ENCODE measurements around the gene CAVIN3. TPM values are rescaled to one million over a fixed set of nuclear protein-coding genes. Genes with fewer than 3 reads are reported as not detected.
A peak's percentile ranks its signal among the peaks of the same experiment; 100 is the strongest.

CAVIN3 gene
- total RNA-seq, 2 experiments from 2014 or later = 13.3 to 15.9 TPM

GRCh38 chr11:6321961-6322362 is 1.7 kb upstream of the CAVIN3 start:
- Mint-ChIP-seq H3K27ac (peak overlapping the region; percentile 80), H3K9me3 (no peaks in the 10 kb centered on the region), H3K36me3 (ENCODE audit: low read depth) (peaks cover 3% of the 10 kb centered on the region), H3K27me3 (peaks cover 35% of the 10 kb centered on the region), H3K4me1 (ENCODE audit: low read depth) (peaks cover 39% of the 10 kb centered on the region), H3K4me3 (peak overlapping the region; percentile 5)
- intact Hi-C loops (cut with micrococcal nuclease) = loop anchor here (1.0 kb wide), 1 partner anchor 31 kb away; no protein-coding TSS in a partner anchor
- POLR2A ChIA-PET = interaction anchor here (0.6 to 0.9 kb wide), 3 partner anchors 18 to 92 kb away, joined by 3 to 4 read pairs (median 3); no protein-coding TSS in a partner anchor
- CTCF ChIA-PET = interaction anchor here (1.7 to 7.5 kb wide), 2 partner anchors 30 to 41 kb away, joined by 10 to 53 read pairs; no protein-coding TSS in a partner anchor
- DNase-seq (peak; percentile 35), ATAC-seq (peak; percentile 50)
- TF ChIP-seq CTCF (IDR thresholded peaks at IDR 0.05) = no peak

- peaks cover 3% of the 10 kb centered on the region for H3K36me3 Mint-ChIP-seq (ENCODE audit: low read depth)
- peak overlapping the region; percentile 80 for H3K27ac Mint-ChIP-seq
- intact Hi-C loops (cut with micrococcal nuclease) = loop anchor here (1.0 kb wide), 1 partner anchor 32 kb away; no protein-coding TSS in a partner anchor
- no peak for DNase-seq
- peaks cover 39% of the 10 kb centered on the region for H3K4me1 Mint-ChIP-seq (ENCODE audit: low read depth)
- ChIA-PET CTCF (interaction anchor here (1.7 to 7.5 kb wide), 3 partner anchors 31 to 58 kb away, joined by 4 to 53 read pairs (median 10); no protein-coding TSS in a partner anchor), POLR2A (interaction anchor here (0.6 to 0.9 kb wide), 2 partner anchors 46 to 91 kb away, joined by 3 read pairs; no protein-coding TSS in a partner anchor)
- no peaks in the 10 kb centered on the region for H3K9me3 Mint-ChIP-seq
- peaks cover 34% of the 10 kb centered on the region for H3K27me3 Mint-ChIP-seq
- no peak for ATAC-seq
- TF ChIP-seq CTCF (IDR thresholded peaks at IDR 0.05) = no peak
- peak overlapping the region; percentile 8 for H3K4me3 Mint-ChIP-seq
These were observed 1.1 kb upstream of the CAVIN3 start for GRCh38 chr11:6321356-6321755.

GRCh38 chr11:6319704-6320410 is 444 bp downstream of the CAVIN3 start:
- Mint-ChIP-seq H3K36me3 (ENCODE audit: low read depth) (peaks cover 3% of the 10 kb centered on the region), H3K27ac (peak overlapping the region; percentile 80), H3K9me3 (no peaks in the 10 kb centered on the region), H3K4me3 (peak overlapping the region; percentile 69), H3K4me1 (ENCODE audit: low read depth) (peaks cover 45% of the 10 kb centered on the region), H3K27me3 (peaks cover 42% of the 10 kb centered on the region)
- peak; percentile 38 for DNase-seq
- ChIA-PET POLR2A (interaction anchor here (0.8 to 1.2 kb wide), 3 partner anchors 34 to 162 kb away, joined by 3 to 4 read pairs (median 3); partner anchors contain the start of genes ARFIP2 and TIMM10B), CTCF (interaction anchor here (1.1 to 6.2 kb wide), 9 partner anchors 12 to 83 kb away, joined by 3 to 82 read pairs (median 4); no protein-coding TSS in a partner anchor)
- peak; percentile 17 for ATAC-seq
- no peak for TF ChIP-seq CTCF (IDR thresholded peaks at IDR 0.05)
- intact Hi-C loops (cut with micrococcal nuclease) = loop anchor here (5.0 kb wide), 1 partner anchor 298 kb away; no protein-coding TSS in a partner anchor

- DNase-seq = no peak
- intact Hi-C loops (cut with micrococcal nuclease) = loop anchor here (5.0 kb wide), 1 partner anchor 297 kb away; no protein-coding TSS in a partner anchor
- peak overlapping the region; percentile 69 for H3K4me3 Mint-ChIP-seq
- peaks cover 3% of the 10 kb centered on the region for H3K36me3 Mint-ChIP-seq (ENCODE audit: low read depth)
- CTCF ChIA-PET = interaction anchor here (1.1 to 6.2 kb wide), 10 partner anchors 8 to 82 kb away, joined by 3 to 82 read pairs (median 5); no protein-coding TSS in a partner anchor
- peaks cover 42% of the 10 kb centered on the region for H3K27me3 Mint-ChIP-seq
- no peaks in the 10 kb centered on the region for H3K9me3 Mint-ChIP-seq
- H3K27ac Mint-ChIP-seq = peak overlapping the region; percentile 80
- no peak for TF ChIP-seq CTCF (IDR thresholded peaks at IDR 0.05)
- POLR2A ChIA-PET = interaction anchor here (0.8 to 1.3 kb wide), 4 partner anchors 34 to 162 kb away, joined by 3 to 4 read pairs (median 3); partner anchors contain the start of genes ARFIP2 and TIMM10B
- ATAC-seq = no peak
- H3K4me1 Mint-ChIP-seq (ENCODE audit: low read depth) = peaks cover 45% of the 10 kb centered on the region
These were observed 1.1 kb downstream of the CAVIN3 start for GRCh38 chr11:6319001-6319703.

Data from activated CD8-positive, alpha-beta T cell treated with anti-CD3 and anti-CD28 coated beads for 36 hours (primary cell).